HG03571 (cell line): ENCODE measurements around the gene DTWD1.
"Not testable (repeated sequence)": the region's sequence is repeated elsewhere in the genome, so short reads cannot be mapped to it uniquely, and the experiment has no call there.

Source experiments
- ATAC-seq: cut with Tn5 transposase; IDR thresholded peaks from one replicate; pipeline ENCODE4 v1.9.1; 2021; ENCODE audit not compliant: unreplicated experiment

DTWD1 gene, protein sequence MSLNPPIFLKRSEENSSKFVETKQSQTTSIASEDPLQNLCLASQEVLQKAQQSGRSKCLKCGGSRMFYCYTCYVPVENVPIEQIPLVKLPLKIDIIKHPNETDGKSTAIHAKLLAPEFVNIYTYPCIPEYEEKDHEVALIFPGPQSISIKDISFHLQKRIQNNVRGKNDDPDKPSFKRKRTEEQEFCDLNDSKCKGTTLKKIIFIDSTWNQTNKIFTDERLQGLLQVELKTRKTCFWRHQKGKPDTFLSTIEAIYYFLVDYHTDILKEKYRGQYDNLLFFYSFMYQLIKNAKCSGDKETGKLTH

DNA sequence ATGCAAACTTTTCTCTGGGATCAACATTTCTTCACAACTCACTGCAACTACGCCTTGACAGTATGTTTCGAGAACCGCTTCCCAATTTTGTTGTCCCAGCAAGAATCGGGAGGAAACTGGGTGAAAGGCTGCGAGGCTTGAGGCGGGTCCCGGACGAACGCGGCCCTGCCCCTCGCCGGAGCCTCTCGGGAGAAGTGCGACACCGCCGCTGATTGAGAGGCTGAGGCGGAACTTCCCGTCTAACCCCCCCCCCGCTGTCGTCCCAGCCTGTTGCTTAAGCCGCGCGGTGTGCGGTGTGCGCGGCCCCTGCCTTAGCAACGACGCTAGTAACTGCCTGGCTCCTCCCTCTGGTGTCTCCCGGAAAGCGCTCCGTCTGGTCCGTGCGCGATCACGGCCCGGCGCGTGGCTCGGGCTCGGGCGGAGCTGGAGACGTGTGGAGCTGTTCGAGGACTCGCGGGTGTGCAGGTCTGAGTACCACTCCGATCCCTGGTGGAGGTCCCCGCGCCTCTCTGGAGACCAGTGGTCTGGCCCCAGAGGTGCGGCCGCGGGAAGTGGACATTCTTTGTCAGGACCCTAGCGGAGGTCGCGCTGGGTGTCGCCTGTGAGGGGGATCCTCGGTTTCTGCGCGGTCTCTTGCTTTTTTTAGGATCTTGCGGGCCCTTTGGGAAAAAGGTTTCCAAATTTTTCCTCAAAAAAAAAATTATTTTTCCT lies at the start of gene DTWD1, which contains the start of gene FAM227B:
Gene DTWD1 (plus strand): TSS at position 391 of the 711 bp plus-strand sequence. CDS start 4,120 bp downstream, outside the sequence.
Gene FAM227B (minus strand): TSS at position 161 of the 711 bp plus-strand sequence. CDS start 5,647 bp downstream, outside the sequence.
- peak; percentile 98 for ATAC-seq

DNA sequence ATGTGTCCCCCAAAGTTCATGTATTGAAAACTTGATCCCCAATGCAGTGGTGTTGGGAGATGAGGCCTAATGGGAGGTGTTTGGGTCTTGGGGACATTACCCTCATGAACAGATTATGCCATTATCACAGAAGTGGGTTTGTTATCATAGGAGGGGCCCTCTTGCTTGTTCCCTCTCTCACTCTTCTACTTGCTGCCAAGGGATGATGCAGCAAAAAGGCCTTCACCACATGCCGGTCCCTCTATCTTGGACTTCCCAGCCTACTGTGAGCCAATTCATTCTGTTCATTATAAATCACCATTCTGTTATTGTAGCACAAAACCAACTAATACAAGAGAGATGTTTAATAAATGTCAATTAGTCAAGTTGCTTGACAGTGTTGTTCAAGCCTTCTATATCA lies 47.4 kb upstream of the DTWD1 start:
- no peak for ATAC-seq

DNA sequence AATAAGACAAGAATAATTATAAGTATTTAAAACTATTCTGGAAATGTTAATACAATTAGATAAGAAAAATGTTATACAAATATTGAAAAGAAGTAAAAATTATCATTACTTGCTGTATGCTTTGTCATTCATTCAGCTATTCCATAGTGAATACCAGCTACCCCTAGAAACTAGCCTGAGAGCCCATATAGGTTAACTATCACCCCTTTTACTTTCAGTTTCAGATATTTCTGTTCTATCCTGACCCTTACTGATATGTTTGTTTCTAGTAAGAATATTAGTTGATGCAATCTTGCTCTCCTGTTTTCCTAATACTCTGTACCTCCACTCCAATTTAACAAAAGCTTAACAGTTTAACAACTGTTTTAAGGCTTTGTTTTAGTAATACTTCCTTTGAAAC lies 31.8 kb upstream of the DTWD1 start:
- no peak for ATAC-seq

DNA sequence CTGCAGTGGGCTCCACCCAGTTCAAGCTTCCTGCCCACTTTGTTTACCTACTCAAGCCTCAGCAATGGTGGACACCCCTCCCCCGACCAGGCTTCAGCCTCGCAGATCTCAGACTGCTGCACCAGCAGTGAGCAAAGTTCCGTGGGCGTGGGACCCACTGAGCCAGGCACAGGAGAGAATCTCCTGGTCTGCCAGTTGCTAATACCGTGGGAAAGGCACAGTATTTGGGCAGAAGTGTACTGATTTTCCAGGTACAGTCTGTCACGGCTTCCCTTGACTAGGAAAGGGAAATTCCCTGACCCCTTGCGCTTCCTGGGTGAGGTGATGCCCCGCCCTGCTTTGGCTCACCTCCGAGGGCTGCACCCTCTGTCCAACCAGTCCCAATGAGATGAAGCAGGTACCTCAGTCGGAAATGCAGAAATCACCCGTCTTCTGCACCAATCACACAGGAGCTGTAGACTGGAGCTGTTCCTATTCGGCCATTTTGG lies 28.0 kb upstream of the DTWD1 start:
- ATAC-seq = not testable (repeated sequence)

DNA sequence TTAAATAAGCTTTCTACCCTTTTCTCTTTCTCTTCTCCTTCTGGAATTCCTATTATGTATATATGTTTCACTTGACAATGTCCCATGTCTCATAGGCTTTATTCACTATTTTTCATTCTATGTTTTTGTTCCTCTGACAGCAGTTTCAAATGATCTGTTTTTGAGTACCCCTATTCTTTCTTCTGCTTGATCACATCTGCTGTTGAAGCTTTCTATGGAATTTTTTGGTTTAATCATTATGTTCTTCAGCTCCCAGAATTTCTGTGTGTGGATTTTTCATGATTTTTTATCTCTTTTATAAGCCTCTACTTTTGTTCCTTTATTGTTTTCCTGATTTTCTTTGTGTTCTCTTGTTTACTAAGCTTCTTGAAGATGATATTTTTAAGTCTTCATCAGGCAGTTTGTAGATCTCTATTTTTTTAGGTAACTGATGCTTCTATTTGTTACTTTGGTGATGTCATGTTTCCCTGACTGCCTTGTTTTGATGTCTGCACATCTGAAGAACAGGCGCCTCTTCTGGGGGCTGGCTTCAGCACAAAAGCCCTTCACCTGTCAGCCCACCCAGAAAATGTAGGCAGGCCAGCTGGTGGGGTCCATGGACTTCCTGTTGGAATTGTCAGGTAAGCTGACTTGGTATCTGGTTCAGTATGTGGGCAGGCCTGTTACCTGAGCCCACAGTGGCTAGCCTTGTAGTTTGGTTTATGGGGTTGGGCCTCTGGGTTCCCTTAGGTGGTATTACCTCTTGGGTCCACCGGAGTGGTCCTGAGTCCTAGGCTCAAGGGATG lies 16.0 kb upstream of the DTWD1 start:
- no peak for ATAC-seq

DNA sequence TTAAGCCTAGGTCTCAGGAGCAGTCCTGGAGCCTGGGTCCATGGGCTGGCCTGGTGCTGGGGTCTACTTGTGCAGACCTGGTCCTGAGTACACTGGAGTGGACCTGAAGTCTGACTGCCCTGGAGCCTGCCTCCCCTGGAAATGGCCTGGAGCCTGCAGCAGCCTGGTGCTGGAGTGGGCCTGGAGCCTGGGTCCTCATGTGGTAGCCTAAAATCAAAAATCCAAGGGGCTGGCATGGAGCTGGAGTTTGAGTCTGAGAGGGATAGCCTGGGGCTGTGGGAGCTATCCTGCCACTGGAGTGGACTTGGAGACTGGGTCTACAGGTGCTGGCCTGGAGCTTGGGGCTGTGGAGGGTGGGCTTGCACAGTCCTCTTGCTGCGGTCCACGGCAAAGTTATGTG lies 15.3 kb upstream of the DTWD1 start:
- no peak for ATAC-seq

DNA sequence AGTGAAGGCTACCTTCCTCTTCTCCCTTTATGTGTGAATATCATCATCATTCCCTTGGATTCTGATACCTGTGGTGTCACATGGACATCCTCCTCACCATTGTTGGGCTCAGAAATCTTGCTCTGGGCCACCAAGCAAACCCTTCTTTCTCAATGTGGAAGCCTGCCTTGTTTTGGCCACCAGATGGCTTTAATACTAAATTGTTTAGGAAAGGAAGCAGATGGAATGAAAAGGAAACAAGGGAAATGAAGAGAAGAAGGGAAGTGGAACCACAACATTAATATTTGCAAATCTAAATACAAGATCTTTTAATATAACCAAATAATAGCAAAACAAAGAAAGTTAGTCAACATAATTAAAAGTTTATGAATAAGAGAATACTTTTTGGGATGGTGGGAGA lies 14.3 kb upstream of the DTWD1 start:
- no peak for ATAC-seq

DNA sequence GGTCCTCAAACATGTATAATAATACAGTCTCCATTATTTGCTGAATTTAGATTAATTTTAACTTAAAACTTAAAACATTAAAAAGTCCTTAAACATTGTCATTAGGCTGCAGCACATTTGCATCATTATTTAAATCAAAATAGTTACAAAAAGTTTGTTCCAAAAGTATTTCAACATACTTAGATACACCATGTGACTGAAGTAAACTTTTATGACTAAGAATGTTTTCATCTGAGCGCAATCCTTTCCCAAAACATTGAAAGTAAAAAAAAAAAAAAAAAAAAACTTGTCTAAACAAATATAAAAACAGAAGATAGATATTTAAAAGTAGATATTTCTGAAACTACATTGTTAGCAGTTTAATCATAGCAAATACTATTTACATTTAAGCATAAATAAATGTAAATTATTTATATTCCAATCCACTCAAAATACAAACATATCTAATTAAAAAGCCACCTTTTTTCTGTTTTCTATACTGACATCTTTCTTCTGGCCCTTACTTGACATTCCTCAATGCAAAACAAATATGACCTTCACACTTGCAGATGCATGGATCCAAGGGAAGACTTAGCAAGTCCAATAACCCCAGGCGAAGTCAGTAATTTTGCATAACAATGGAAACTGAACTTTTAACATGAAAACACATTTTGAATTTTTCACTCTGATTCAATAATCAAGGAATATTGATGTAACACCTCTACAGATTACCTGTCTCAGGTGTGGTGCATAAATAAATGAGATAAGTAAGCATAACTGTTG lies 10.5 kb upstream of the DTWD1 start:
- ATAC-seq = no peak

DNA sequence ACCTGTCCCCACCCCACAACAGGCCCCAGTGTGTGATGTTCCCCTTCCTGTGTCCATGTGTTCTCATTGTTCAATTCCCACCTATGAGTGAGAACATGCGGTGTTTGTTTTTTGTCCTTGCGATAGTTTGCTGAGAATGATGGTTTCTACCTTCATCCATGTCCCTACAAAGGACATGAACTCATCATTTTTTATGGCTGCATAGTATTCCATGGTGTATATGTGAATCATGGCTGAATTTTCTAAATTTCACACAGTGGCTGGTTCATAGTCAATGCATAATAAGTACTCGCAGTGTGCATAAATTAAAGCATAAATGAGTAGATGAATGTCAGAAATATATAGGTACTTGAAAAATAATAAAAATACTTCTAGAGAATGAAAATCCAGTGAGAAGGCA lies 8.6 kb upstream of the DTWD1 start:
- not testable (repeated sequence) for ATAC-seq

DNA sequence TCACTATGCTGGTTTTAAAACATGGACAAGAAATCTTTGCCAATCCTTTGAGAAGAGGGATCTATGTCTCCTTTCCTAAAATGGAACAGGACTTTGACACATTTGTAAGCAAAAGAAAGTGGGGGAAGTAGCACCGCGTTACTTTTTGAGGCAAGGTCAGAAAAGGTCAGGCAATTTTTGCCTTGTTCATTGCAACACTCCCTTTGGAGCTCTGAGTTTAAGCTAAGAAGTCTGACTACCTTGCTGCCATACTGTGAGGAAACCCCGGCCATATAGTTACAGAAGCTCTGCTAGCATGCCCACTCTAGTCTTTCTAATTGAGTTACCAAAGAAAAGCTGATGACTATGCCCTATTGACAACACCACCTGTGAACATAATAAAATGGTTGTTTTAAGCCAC lies 1.6 kb upstream of the DTWD1 start:
- ATAC-seq = no peak

DNA sequence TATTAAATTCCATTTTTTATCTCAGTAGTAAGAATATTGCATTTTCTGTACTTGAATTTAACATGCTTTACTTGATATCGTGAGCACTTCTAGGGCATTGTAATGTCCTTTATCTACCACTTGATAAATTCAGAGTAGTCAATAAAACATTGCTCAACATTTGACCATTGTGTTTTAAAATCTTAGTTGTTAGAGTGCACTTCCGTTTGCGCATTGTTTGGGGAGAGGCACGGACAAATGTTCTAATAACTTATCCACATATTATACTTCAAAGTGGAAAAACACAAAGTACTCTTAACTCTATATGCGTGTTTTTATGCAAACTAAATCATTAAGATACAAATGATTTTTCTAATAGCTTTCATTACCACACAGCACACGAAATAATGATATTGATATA lies 649 bp upstream of the DTWD1 start:
- no peak for ATAC-seq

DNA sequence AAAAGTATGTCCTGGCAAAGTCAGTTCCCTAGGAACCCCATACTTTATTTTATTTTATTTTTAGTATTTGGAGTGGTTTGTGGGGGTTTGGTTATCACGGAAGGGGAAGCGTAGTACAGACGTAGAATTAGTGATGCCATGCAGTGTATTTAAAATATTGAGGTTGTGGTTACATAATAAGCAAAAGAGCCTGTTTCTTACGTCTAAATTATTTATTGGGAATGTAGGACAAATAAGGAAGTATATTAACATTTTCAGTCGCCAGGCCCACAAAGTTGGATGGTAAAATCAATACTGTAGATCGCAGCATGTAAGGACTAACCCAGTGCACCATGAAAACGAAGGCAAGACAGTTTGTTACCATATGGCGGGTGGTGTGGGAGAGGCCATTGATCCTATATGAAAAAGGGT lies 558 bp downstream of the DTWD1 start:
- ATAC-seq = no peak

DNA sequence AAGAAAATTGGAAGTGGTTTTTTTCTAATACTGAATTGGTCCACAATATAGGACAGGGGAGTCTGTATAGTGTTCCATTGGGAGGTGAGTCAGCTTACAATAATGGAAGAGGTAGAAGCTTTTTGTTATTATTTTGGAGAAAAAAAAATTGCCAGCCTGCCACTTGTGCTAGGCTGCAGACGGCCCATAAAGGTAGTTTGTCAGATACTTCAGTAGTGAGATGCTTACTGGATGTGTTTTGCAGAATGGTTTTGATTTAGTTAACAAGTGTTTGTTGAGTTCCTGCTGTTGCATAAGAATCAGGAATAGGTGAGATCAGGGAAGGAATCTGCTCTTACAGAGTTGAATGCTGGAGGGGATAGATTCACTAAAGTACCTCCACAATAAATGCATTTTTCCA lies 1.0 kb downstream of the DTWD1 start:
- no peak for ATAC-seq

DNA sequence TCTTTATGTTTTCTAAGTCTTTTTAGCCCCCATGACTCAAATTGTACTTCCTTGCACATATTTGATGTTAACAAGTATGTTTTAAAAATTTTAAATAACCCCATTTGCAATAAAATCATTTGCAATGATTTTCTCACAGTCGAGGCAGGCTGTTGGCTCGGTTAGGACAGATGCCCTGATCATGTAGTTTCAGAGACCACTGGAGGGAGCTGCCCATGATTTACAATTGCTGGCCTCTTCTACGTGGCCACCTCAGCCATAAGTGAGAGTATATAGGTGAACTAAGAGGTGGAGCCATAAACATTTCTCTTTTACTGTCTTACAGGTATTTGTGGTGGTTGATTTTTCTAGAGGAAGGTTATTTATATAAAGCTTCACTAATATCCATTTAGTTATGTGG lies 1.7 kb downstream of the DTWD1 start:
- ATAC-seq = no peak

DNA sequence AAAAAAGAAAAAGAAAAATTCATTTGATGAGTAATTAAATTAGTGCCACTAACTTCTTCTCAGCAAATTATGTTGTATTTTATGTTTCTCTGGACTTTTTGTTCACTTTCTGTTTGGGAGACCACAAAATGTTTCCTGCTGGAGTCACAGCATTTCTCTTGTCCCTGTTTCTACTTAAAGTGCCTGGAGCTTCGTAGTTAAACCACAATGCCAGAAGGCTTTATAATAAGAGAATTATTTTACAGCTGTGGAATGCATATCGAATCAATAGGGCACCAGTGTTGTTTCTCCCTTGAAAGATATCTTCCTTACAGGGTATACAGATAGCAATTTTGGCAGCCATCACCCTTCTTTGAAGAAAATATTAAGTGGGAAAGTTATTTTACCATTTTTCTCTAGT lies 3.2 kb downstream of the DTWD1 start:
- no peak for ATAC-seq

DNA sequence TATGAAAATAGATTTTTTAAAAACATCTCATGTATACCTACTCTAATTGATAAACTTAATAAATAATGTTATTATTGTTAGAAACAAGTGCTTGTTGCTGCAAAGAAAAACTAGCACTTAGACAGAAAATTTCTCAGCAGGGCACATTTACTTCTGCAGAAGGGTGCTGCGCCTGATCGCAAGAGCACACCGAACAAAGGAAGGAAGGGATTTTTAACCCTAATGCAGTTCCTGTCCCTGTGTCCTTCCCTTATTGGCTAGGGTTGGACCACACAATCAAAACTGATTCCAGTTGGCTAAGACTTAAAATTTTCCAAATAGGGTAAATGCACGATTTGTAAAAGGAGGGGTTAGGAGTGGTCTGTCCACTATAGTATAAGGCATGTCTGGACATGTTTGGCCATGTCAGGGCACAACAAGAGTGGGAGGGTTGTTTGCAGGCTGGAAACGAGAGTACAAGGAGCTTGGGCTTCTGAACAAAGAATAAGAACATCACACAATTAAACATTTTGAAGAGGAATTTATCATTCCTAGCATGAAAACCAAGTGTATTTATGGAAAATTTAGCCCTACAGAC lies 4.7 kb downstream of the DTWD1 start:
- ATAC-seq = no peak

DNA sequence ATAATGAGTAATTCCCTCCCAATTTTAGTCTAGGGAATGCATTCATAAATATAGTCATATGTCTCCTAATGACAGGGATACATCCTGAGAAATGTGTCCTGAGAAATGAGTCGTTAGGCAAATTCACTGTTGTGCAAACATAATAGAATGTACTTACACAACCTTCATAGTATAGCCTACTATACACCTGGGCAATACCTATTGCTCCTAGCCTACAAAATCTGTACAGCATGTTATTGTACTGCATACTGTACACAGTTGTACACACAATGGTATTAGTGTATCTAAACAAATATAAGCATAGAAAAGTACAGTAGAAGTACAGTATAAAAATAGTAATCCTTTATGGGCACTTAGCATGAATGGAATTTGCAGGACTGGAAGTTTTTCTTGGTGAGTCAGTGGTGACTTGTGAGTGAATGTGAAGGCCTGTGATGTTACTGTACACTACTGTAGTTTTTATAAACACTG lies 6.6 kb downstream of the DTWD1 start:
- ATAC-seq = no peak

DNA sequence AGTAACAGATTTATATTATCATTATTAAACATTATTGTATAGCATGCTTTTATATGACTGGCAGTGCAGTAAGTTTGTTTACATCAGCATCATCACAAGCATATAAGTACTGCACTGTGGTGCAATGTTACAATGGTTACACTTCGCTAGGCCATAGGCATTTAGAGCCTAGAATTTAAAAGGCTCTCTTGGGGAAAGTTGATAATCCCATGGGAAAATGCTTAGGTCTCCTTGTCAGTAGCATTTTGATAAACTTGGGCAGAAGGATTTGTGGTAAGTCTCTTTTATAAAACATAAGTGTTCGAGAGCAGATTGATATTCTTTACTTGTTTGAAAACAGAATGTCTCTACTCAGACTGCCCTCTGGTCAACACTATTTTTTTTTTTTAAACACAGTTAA lies 7.5 kb downstream of the DTWD1 start:
- ATAC-seq = no peak

DNA sequence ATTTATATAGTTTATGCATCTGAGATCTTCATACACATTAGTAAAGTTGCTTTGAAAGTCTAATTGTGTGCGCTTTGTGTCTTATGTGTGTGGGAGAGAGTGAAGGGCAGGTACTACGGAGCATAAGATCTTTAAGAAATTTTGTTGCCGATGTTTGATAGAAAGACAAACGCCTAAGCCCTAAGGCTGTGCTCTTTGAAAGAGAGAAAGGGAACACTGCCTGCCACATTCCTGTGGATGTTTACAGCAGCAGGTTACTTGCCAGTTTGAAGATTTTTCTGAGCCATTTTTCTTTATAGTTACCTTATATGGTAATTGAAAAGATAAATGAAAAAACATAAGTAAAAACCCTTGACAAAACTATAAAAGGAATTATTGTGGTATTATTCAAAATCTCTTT lies 17.0 kb downstream of the DTWD1 start:
- no peak for ATAC-seq

DNA sequence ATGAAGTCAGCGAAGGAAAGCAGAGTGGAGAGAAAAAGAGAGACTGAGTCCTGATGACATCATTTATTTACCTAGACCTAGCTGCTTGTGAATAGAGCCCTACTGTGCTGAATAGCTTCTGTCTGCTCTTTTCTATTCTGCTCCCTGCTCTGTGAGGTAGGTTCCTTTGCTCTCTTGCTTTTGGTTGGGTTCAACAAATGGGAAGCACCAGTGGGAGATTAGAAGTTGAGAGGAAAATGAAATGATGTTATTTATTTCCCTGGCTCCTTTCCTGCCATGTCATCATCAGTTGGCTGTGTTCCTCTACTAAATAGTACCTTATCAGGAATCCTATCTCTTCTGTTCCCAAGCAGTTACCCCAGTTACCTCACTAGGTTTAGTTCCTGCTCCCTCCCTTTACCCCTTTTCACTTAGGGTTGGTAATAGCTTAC lies 23.5 kb downstream of the DTWD1 start:
- ATAC-seq = no peak
